ENCODE measurements around the gene UBXN4. TPM values are rescaled to one million over a fixed set of nuclear protein-coding genes. Genes with fewer than 3 reads are reported as not detected.

UBXN4 gene
- total and polyA plus RNA-seq, 2 of the 13 experiments (the other 11 are each of a cell fraction or from before 2014, with no cell fraction given) = 74.2 to 104 TPM

GRCh38 chr2:135825131-135825530 is 83.5 kb downstream of the UBXN4 start (continued):
- TF ChIP-seq ZBTB2 (CRISPR knock-in tag; IDR thresholded peaks at IDR 0.05; ENCODE audit: low read depth) = no peak
- TF ChIP-seq AFF4 (CRISPR knock-in tag; IDR thresholded peaks at IDR 0.05) = no peak
- no peak for TF ChIP-seq ZNF672 (CRISPR knock-in tag; IDR thresholded peaks at IDR 0.05)
- no peak for TF ChIP-seq ZNF232 (CRISPR knock-in tag; IDR thresholded peaks at IDR 0.05; ENCODE audit: borderline replicate concordance)
- no peak for TF ChIP-seq RFXAP (CRISPR knock-in tag; IDR thresholded peaks at IDR 0.05; ENCODE audit: borderline replicate concordance)
- TF ChIP-seq ZFP37 (CRISPR knock-in tag; IDR thresholded peaks at IDR 0.05; ENCODE audit: borderline replicate concordance) = no peak
- no peak for TF ChIP-seq ZNF382 (CRISPR knock-in tag; IDR thresholded peaks at IDR 0.05; ENCODE audit: borderline replicate concordance)
- no peak for TF ChIP-seq PLRG1 (conservative IDR thresholded peaks at IDR 0.05)
- no peak for TF ChIP-seq THYN1 (CRISPR knock-in tag; IDR thresholded peaks at IDR 0.05; ENCODE audit: borderline replicate concordance, low read depth)
- TF ChIP-seq BORCS8-MEF2B (CRISPR knock-in tag; IDR thresholded peaks at IDR 0.05) = no peak

All from HepG2 (cell line).